ENCODE data around the gene SLC13A2.

SLC13A2 gene

DNA sequence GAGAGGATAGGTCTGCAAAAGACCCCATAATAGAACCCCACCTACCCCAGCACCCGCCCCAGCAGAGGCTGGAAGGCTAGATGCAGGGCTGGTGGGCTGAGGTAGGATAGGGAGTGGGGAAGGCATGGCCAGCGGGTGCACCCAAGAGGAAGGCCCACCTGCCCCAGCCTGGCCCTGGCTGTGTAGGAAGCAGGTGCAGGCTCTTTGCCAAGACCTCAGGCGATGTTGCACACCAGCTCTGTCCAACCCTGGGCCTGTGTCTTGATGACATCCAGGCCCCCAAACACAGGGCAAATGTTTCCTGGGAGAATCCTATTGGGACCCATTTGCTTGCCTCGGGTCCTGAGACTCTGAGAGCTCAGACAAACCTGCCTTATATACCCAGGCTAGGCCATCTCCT is 66.8 kb downstream of the SLC13A2 start:
- DNase-seq = no peak

GRCh38 chr17:28541439-28541838 is 68.0 kb downstream of the SLC13A2 start:
- no peak for DNase-seq

DNA sequence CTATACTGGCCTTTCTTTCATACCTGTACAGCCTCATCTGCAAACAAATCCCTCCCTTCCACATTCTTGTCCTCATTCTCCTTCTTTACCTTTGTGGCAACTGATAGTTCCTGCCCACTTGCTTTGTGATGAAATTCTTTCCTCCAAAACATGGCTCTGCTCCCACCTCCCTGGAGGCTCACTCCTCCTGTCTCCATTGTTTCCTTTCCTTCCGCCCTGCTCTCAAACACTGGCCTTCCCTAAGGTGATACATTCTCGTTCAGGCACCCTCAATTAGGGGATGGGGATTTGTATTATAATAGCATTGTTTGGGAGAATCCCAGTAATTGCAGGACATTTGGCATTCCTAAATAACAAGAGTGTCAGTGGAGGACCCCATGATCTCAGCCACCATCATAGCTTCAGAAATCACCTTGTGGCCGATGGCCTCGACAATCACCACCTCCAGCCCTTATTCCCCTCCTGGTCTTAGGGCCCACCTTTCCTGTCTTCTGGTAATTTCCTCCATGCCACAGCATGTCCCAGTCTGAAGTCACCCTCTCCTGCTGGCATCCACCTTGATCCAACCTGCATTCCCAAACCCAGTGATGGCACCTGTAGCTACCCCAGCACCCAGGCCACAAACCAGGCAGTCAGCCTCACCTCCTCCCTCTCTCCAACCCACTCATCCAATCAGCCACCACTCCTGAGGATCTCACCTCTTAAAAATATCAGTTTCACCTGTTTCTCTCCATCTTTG is 71.1 kb downstream of the SLC13A2 start:
- no peak for DNase-seq

- DNase-seq = no peak
Measured at GRCh38 chr17:28545141-28545503, 71.7 kb downstream of the SLC13A2 start.

DNA sequence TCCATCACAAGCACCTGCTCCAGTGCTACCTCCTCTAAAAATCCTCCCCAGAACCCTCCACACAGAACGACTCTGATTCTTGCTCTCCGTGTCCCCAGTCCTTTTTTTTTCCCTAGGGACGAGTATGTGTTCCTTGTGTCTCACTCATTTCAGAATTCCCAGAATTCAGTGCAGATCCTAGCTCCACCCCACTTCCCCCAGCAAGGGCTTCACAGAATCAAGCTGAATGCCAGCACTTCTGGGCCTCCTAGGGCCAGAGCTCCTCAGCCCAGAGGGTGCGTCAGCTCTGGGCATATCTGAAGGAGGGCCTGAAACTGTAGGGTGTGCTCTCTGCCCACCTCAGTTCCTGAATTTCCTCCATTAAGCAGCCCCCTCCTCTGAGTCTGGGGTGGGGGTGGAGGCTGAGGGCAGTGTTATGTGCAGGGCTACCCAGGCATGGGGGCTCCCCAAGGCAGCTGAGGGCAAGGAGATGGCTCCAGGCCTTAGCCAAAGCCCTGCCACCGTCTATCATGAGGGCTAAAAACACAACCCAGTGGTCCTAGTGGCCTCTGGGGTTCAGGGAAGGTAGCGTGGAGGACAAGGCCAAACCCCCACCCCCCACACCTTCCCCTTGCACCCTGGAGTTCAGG is 72.5 kb downstream of the SLC13A2 start:
- no peak for DNase-seq

DNA sequence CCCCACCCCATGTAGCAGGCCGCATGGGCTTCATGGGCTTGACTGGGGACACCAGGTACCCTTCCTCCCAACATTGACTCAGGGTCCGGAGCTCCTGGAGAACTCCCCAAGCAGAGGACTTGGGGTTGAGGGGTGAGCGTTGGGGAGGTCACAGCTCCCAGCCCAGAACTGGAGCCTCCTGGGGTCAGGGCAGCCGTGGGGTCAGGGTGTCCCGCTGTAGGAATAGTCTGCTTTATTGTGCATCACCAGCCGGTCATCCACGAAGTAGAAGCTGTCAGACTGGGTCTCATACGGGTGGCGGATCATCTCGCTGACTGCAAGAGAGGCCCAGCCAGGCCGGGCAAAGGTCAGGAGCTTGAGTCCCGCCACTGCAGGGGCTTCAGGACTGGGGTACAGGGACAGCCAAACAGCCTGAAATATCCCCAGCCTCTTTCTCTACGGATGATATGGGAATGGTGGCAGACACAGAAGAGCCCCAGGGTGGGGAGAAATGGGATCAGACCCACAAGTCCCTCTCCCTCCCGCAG is 73.7 kb downstream of the SLC13A2 start:
- no peak for DNase-seq
